HCT116 (cell line): ENCODE results near the gene HTR7.

Experiments used
- POLR2A ChIP-seq: IDR thresholded peaks from 2 replicates; pipeline ENCODE4 v1.7.0; 2011; ENCODE audit warnings: borderline replicate concordance; ENCODE audit not compliant: insufficient read depth, insufficient read length; ENCODE audit errors: extremely low read depth
- SIN3A ChIP-seq: IDR thresholded peaks from 2 replicates; pipeline ENCODE4 v1.6.1; 2012; ENCODE audit warnings: low read depth
- YY1 ChIP-seq: IDR thresholded peaks from 2 replicates; pipeline ENCODE4 v1.6.1; 2011; ENCODE audit warnings: low read length, low read depth, moderate library complexity, mild to moderate bottlenecking; ENCODE audit not compliant: insufficient replicate concordance; ENCODE audit errors: extremely low read depth
- TF ChIP-seq, protein P1 (sequence below), 3 experiments: fragments of 200-600 bp in 1 of 3; sonication (generic) in 1 of 3; IDR thresholded peaks in 2 of 3; conservative IDR thresholded peaks in 1 of 3; 2 replicates each; pipeline ENCODE4 v1.5.1; 2012 to 2017; ENCODE audit warnings: low read depth in 2 of 3, low read length in 2 of 3, antibody characterized with exemption in 1 of 3, borderline replicate concordance in 1 of 3, control low read depth in 1 of 3, mild to moderate bottlenecking in 1 of 3, mixed read lengths in 1 of 3, mixed run types in 1 of 3, moderate library complexity in 1 of 3; ENCODE audit not compliant: insufficient read depth in 1 of 3
- TF ChIP-seq, protein P2 (sequence below): IDR thresholded peaks from 2 replicates; pipeline ENCODE4 v1.6.1; 2012

DNA sequence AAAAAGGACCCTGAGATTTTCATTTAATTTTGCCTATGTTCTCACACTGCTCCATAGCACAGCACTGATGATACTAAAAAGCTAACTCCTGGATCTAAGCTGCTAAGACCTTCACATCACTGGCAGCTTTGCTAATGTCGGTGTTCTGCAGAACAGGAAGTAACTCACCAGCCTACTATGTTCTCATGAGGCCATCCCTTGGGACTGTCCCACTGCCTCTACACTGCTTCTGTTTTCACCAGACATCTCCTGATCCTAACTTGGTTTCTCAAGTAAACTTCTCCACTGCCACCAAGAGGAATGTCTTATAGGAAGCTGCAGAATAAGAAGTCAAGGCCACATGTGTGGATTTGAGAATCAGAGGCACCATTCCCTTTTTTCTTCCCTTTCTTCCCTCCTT, 15.1 kb downstream of the HTR7 start:
- TF ChIP-seq SIN3A (no peak), POLR2A (no peak), YY1 (no peak)
- TF ChIP-seq, protein P1, sequence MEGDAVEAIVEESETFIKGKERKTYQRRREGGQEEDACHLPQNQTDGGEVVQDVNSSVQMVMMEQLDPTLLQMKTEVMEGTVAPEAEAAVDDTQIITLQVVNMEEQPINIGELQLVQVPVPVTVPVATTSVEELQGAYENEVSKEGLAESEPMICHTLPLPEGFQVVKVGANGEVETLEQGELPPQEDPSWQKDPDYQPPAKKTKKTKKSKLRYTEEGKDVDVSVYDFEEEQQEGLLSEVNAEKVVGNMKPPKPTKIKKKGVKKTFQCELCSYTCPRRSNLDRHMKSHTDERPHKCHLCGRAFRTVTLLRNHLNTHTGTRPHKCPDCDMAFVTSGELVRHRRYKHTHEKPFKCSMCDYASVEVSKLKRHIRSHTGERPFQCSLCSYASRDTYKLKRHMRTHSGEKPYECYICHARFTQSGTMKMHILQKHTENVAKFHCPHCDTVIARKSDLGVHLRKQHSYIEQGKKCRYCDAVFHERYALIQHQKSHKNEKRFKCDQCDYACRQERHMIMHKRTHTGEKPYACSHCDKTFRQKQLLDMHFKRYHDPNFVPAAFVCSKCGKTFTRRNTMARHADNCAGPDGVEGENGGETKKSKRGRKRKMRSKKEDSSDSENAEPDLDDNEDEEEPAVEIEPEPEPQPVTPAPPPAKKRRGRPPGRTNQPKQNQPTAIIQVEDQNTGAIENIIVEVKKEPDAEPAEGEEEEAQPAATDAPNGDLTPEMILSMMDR (IDR thresholded peaks at IDR 0.05 in 2 of 3, conservative IDR thresholded peaks at IDR 0.05 in 1 of 3; ENCODE audit: borderline replicate concordance in 1 of 3, insufficient read depth in 1 of 3, low read depth in 2 of 3, low read length in 2 of 3), result no peak
- TF ChIP-seq, protein P2, sequence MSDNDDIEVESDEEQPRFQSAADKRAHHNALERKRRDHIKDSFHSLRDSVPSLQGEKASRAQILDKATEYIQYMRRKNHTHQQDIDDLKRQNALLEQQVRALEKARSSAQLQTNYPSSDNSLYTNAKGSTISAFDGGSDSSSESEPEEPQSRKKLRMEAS, result no peak
